Measurements from ENCODE around the gene SLC9A5. TPM values are rescaled to one million over a fixed set of nuclear protein-coding genes. Genes with fewer than 3 reads are reported as not detected.

The SLC9A5 gene
- total and polyA plus RNA-seq, 10 of the 15 experiments (the other 5 are each of a cell fraction or from before 2014, with no cell fraction given): 0.26 to 5.7 (median 1.5) TPM

GRCh38 chr16:67291461-67291860 lies 42.7 kb downstream of the SLC9A5 start (continued):
- no peak for TF ChIP-seq ATF2 (IDR thresholded peaks at IDR 0.05; ENCODE audit: low read length)
- no peak for TF ChIP-seq RAD51 (IDR thresholded peaks at IDR 0.05)
- no peak for TF ChIP-seq TBL1XR1 (IDR thresholded peaks at IDR 0.05; ENCODE audit: low read depth, low read length)
- TF ChIP-seq RBBP5 (conservative IDR thresholded peaks at IDR 0.05): no peak
- no peak for TF ChIP-seq JUNB (IDR thresholded peaks at IDR 0.05)
- TF ChIP-seq FOXK2 (IDR thresholded peaks at IDR 0.05): no peak
- no peak for TF ChIP-seq RELA (IDR thresholded peaks at IDR 0.05; ENCODE audit: borderline replicate concordance, partially characterized antibody)

GRCh38 chr16:67294171-67294757 lies 45.5 kb downstream of the SLC9A5 start:
- no TSS peak for BruUV-seq (replicated peaks)
- POLR2A ChIA-PET: no interaction called here
- FAIRE-seq (no peak), DNase-seq (ENCODE audit: low read depth, low spot score) (no peak), ATAC-seq (no peak)
- no peak overlapping the region for H2AFZ ChIP-seq (ENCODE audit: control insufficient read depth, low read depth, low read length)
- in situ Hi-C loops (cut with MboI): no loop called here
- no peaks in the 10 kb centered on the region for H3K79me2 ChIP-seq (ENCODE audit: control insufficient read depth, insufficient read depth, low read length)
- no peaks in the 10 kb centered on the region for H3K36me3 ChIP-seq (ENCODE audit: control insufficient read depth in 2 of 2, insufficient read depth in 2 of 2, low read length in 1 of 2)
- WGBS (ENCODE audit: insufficient coverage, insufficient replicate concordance, low lambda C conversion rate, missing lambda C conversion rate): 15% methylated on average over 4 of the region's 4 CpGs
- H3K4me1 ChIP-seq (ENCODE audit: control insufficient read depth, insufficient read depth, low read length): no peaks in the 10 kb centered on the region
- SMC1A ChIA-PET (ENCODE audit: uncharacterized antibody, unreplicated experiment): no interaction called here
- H3K27me3 ChIP-seq (replicated peaks in 1 of 2; ENCODE audit: control insufficient read depth in 2 of 2, insufficient read depth in 2 of 2, low read length in 1 of 2): no peaks in the 10 kb centered on the region; a peak in 1 of 4 replicates
- no peak overlapping the region for H3K27ac ChIP-seq (ENCODE audit: control insufficient read depth, insufficient read depth)
- RAD21 ChIA-PET (ENCODE audit: unreplicated experiment): no interaction called here
- intact Hi-C loops (cut with micrococcal nuclease; ENCODE audit: unreplicated experiment): no loop called here
- no peak overlapping the region for H3K4me3 ChIP-seq
- TF ChIP-seq NR2F1 (conservative IDR thresholded peaks at IDR 0.05) (no peak), BMI1 (IDR thresholded peaks at IDR 0.05; ENCODE audit: borderline replicate concordance) (no peak), HDAC2 (IDR thresholded peaks at IDR 0.05) (no peak), NFYA (IDR thresholded peaks at IDR 0.05; ENCODE audit: borderline replicate concordance, low read depth, low read length) (no peak), TCF7 (IDR thresholded peaks at IDR 0.05; ENCODE audit: borderline replicate concordance) (no peak), RAD21 (IDR thresholded peaks at IDR 0.05; ENCODE audit: insufficient read depth, low read depth, low read length) (no peak), ZSCAN29 (IDR thresholded peaks at IDR 0.05) (no peak), YY1 (IDR thresholded peaks at IDR 0.05; ENCODE audit: low read depth, low read length) (no peak), JUNB (IDR thresholded peaks at IDR 0.05) (no peak), MXI1 (IDR thresholded peaks at IDR 0.05; ENCODE audit: low read depth, low read length) (no peak), FOXM1 (IDR thresholded peaks at IDR 0.05; ENCODE audit: low read depth, low read length) (no peak)
- H3K9ac ChIP-seq (ENCODE audit: control insufficient read depth, insufficient read depth, low read length): no peak overlapping the region
- no peak overlapping the region for H3K4me2 ChIP-seq (ENCODE audit: control insufficient read depth, insufficient read depth)
- H3K9me3 ChIP-seq (replicated peaks; ENCODE audit: control insufficient read depth, insufficient read depth, low read length): no peaks in the 10 kb centered on the region
- H4K20me1 ChIP-seq (ENCODE audit: control insufficient read depth, insufficient read depth): no peaks in the 10 kb centered on the region
- CTCF ChIA-PET: interaction anchor here (0.6 to 1.5 kb wide), 2 partner anchors 16 to 120 kb away, joined by 3 read pairs; no protein-coding TSS in a partner anchor
